ENCODE results near the gene COL20A1.

COL20A1 gene

GRCh38 chr20:63345328-63346100 is 52.5 kb downstream of the COL20A1 start:
- TF ChIP-seq BACH2 (CRISPR knock-in tag; IDR thresholded peaks at IDR 0.05; ENCODE audit: borderline replicate concordance), result no peak
- TF ChIP-seq ZNF8 (CRISPR knock-in tag; IDR thresholded peaks at IDR 0.05), result no peak
- TF ChIP-seq POU6F1 (CRISPR knock-in tag; IDR thresholded peaks at IDR 0.05; ENCODE audit: borderline replicate concordance, low read depth), result no peak
- TF ChIP-seq CSRNP3 (CRISPR knock-in tag; IDR thresholded peaks at IDR 0.05), result no peak
- TF ChIP-seq ZC3H10 (CRISPR knock-in tag; IDR thresholded peaks at IDR 0.05), result no peak
- TF ChIP-seq RARB (CRISPR knock-in tag; IDR thresholded peaks at IDR 0.05), result no peak
- no peak for TF ChIP-seq ZNF565 (CRISPR knock-in tag; conservative IDR thresholded peaks at IDR 0.05; ENCODE audit: low read depth)
- TF ChIP-seq GLIS3 (CRISPR knock-in tag; IDR thresholded peaks at IDR 0.05), result no peak
- TF ChIP-seq CSDC2 (CRISPR knock-in tag; IDR thresholded peaks at IDR 0.05), result no peak
- no peak for TF ChIP-seq OSR1 (CRISPR knock-in tag; IDR thresholded peaks at IDR 0.05)
- no peak for TF ChIP-seq SNAI2 (CRISPR knock-in tag; IDR thresholded peaks at IDR 0.05)
- TF ChIP-seq TCF4 (CRISPR knock-in tag; IDR thresholded peaks at IDR 0.05; ENCODE audit: borderline replicate concordance), result no peak
- no peak for TF ChIP-seq ZNF70 (CRISPR knock-in tag; IDR thresholded peaks at IDR 0.05)
- no peak for TF ChIP-seq TOX (CRISPR knock-in tag; IDR thresholded peaks at IDR 0.05; ENCODE audit: borderline replicate concordance)
- ATAC-seq, result no peak

GRCh38 chr20:63346131-63347080 is 53.4 kb downstream of the COL20A1 start:
- ATAC-seq, result no peak

More at GRCh38 chr20:63346131-63347080, 53.4 kb downstream of the COL20A1 start:
- TF ChIP-seq GLIS3 (CRISPR knock-in tag; IDR thresholded peaks at IDR 0.05), result no peak
- no peak for TF ChIP-seq CSRNP3 (CRISPR knock-in tag; IDR thresholded peaks at IDR 0.05)
- no peak for TF ChIP-seq ZFP3 (CRISPR knock-in tag; IDR thresholded peaks at IDR 0.05)
- no peak for TF ChIP-seq ZC3H10 (CRISPR knock-in tag; IDR thresholded peaks at IDR 0.05)
- no peak for TF ChIP-seq PATZ1 (CRISPR knock-in tag; IDR thresholded peaks at IDR 0.05; ENCODE audit: borderline replicate concordance)
- TF ChIP-seq ZNF8 (CRISPR knock-in tag; IDR thresholded peaks at IDR 0.05), result no peak
- TF ChIP-seq ESRRG (CRISPR knock-in tag; IDR thresholded peaks at IDR 0.05), result no peak
- no peak for TF ChIP-seq SNAI2 (CRISPR knock-in tag; IDR thresholded peaks at IDR 0.05)
- no peak for TF ChIP-seq POU6F1 (CRISPR knock-in tag; IDR thresholded peaks at IDR 0.05; ENCODE audit: borderline replicate concordance, low read depth)
- no peak for TF ChIP-seq OSR1 (CRISPR knock-in tag; IDR thresholded peaks at IDR 0.05)
